ENCODE measurements around the gene ZFR2. TPM values are rescaled to one million over a fixed set of nuclear protein-coding genes. Genes with fewer than 3 reads are reported as not detected.

ZFR2 gene
- polyA plus RNA-seq, 1 of the 3 experiments (the other 2 are of a cell fraction): 0.44 TPM

DNA sequence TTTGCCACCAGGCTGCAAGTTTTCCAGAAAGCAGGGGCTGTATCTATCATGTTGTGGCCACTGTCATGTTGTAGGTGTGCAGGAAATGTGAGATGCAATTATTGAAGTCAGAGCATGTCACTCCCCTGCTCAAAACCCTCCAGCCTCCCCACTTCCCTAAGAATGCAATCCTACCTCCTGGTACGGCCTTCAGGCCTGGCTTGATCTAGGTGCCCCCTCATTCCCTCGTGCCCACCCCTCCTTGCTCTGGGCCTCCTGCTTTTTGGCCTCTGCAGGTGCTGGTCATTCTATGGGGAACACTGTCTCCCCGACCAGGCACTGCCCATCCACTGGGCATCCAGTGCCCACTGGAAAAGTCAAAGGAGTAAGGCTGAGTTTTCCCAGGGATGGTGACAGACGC lies 54.2 kb downstream of the ZFR2 start:
- H3K36me3 ChIP-seq (replicated peaks in 1 of 2; ENCODE audit: control insufficient read depth in 1 of 2, insufficient read depth in 2 of 2, low read length in 1 of 2): no peaks in the 10 kb centered on the region
- no peak for TF ChIP-seq NRF1 (IDR thresholded peaks at IDR 0.05; ENCODE audit: low read depth, low read length)
- no peak for TF ChIP-seq FOSL2 (IDR thresholded peaks at IDR 0.05; ENCODE audit: borderline replicate concordance, low read depth)
- TF ChIP-seq, protein P1, sequence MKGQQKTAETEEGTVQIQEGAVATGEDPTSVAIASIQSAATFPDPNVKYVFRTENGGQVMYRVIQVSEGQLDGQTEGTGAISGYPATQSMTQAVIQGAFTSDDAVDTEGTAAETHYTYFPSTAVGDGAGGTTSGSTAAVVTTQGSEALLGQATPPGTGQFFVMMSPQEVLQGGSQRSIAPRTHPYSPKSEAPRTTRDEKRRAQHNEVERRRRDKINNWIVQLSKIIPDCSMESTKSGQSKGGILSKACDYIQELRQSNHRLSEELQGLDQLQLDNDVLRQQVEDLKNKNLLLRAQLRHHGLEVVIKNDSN (IDR thresholded peaks at IDR 0.05; ENCODE audit: borderline replicate concordance, low read depth): no peak
- no peak for TF ChIP-seq GATA2 (CRISPR knock-in tag; IDR thresholded peaks at IDR 0.05)
- TF ChIP-seq MEF2A (IDR thresholded peaks at IDR 0.05; ENCODE audit: borderline replicate concordance, low read depth): no peak
- TF ChIP-seq, protein P2, sequence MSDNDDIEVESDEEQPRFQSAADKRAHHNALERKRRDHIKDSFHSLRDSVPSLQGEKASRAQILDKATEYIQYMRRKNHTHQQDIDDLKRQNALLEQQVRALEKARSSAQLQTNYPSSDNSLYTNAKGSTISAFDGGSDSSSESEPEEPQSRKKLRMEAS (IDR thresholded peaks at IDR 0.05; ENCODE audit: low read depth): no peak
- no peak for TF ChIP-seq FOXM1 (IDR thresholded peaks at IDR 0.05; ENCODE audit: low read depth)
- TF ChIP-seq EP300 (IDR thresholded peaks at IDR 0.05; ENCODE audit: borderline replicate concordance in 1 of 2, low read depth in 1 of 2, low read length in 1 of 2): no peak
- TF ChIP-seq RFX5 (IDR thresholded peaks at IDR 0.05; ENCODE audit: low read length): no peak
- TF ChIP-seq MXI1 (IDR thresholded peaks at IDR 0.05; ENCODE audit: low read depth, low read length): no peak
- no peak for TF ChIP-seq EZH2phosphoT487 (IDR thresholded peaks at IDR 0.05; ENCODE audit: borderline replicate concordance, low read depth)
- CTCF ChIA-PET: no interaction called here
- DNase-seq: no peak
- no peaks in the 10 kb centered on the region for H3K4me1 ChIP-seq (ENCODE audit: control insufficient read depth in 1 of 2, insufficient read depth in 2 of 2, low read depth in 1 of 2, low read length in 1 of 2)
- H3F3A ChIP-seq (replicated peaks; ENCODE audit: insufficient read depth): no peaks in the 10 kb centered on the region
- no peaks in the 10 kb centered on the region for H3K9me2 ChIP-seq
- no peaks in the 10 kb centered on the region for H3K79me2 ChIP-seq (ENCODE audit: insufficient read depth)
- no peaks in the 10 kb centered on the region for H4K20me1 ChIP-seq (ENCODE audit: insufficient read depth)
- 42% methylated on average over 4 of the region's 4 CpGs for WGBS (ENCODE audit: low lambda C conversion rate)
- no peaks in the 10 kb centered on the region for H3K9me3 ChIP-seq
- no peak overlapping the region for H3K9ac ChIP-seq
- POLR2A ChIA-PET: no interaction called here
- no peak overlapping the region for H3K27ac ChIP-seq (ENCODE audit: low read depth in 2 of 2, low read length in 1 of 2)
- no peak overlapping the region for H3K4me3 ChIP-seq (ENCODE audit: low read depth in 2 of 2, low read length in 1 of 2)
- no peak overlapping the region for H3K4me2 ChIP-seq
- no peaks in the 10 kb centered on the region for H3K27me3 ChIP-seq (ENCODE audit: insufficient read depth)
- no peak overlapping the region for H2AFZ ChIP-seq (ENCODE audit: low read depth)

DNA sequence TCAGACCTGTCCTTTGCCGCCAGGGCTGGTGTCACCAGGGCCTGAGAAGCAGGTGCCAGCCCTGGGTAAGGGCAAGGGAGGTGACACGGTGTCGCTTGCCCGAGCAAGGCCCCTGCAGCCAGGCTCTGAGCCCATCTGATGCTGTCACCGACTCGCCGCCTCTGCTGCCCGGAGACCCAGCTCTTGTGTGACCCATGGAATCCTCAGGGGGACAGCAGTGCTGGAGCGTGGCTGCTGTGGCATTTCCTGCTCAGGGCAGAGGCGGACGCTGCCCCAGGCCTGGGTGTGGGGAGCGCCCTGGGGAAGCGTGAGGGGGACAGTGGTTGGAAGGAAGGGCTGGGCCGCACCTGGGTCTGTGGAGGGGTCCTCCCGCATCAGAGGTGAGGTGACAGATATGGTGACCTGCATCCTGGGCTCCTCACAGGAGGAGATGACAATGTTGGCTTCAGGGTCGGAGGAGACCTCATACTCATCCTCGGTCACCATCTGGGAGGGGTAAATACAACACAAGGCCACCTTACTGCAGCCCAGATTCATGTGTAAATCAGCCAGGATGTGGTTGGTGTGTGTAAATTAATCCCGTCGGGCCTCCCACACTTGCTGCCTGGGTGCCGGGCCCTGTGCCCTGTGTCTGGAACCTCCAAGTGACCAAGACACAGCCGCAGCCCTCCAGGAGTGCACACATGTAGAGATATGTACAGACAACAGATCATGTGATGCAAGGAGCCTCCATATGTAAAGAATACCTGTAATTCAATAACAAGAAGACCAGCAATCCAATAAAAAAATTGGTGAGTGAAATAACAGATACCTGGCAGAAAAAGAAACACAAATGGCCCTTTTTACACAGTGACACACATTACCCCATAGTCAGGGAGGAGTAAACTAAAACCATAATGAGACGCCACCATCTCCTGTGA lies 55.1 kb downstream of the ZFR2 start:
- ChIA-PET CTCF (interaction anchor here (1.9 kb wide), 1 partner anchor 8 kb away, joined by 12 read pairs; no protein-coding TSS in a partner anchor), POLR2A (interaction anchor here (1.0 kb wide), 1 partner anchor 9 kb away, joined by 3 read pairs; no protein-coding TSS in a partner anchor)
- Histone ChIP-seq H2AFZ (ENCODE audit: low read depth) (no peak overlapping the region), H4K20me1 (ENCODE audit: insufficient read depth) (no peaks in the 10 kb centered on the region), H3K79me2 (ENCODE audit: insufficient read depth) (no peaks in the 10 kb centered on the region), H3K36me3 (replicated peaks in 1 of 2; ENCODE audit: control insufficient read depth in 1 of 2, insufficient read depth in 2 of 2, low read length in 1 of 2) (no peaks in the 10 kb centered on the region), H3K9me3 (no peaks in the 10 kb centered on the region), H3K4me1 (ENCODE audit: control insufficient read depth in 1 of 2, insufficient read depth in 2 of 2, low read depth in 1 of 2, low read length in 1 of 2) (no peaks in the 10 kb centered on the region), H3K9me2 (no peaks in the 10 kb centered on the region), H3K9ac (no peak overlapping the region), H3K4me2 (no peak overlapping the region), H3K27me3 (ENCODE audit: insufficient read depth) (no peaks in the 10 kb centered on the region), H3K4me3 (ENCODE audit: low read depth in 2 of 2, low read length in 1 of 2) (no peak overlapping the region), H3K27ac (ENCODE audit: low read depth in 2 of 2, low read length in 1 of 2) (no peak overlapping the region), H3F3A (replicated peaks; ENCODE audit: insufficient read depth) (no peaks in the 10 kb centered on the region)
- 84% methylated on average over 8 of the region's 22 CpGs for WGBS (ENCODE audit: low lambda C conversion rate)
- no peak for TF ChIP-seq NFIC (IDR thresholded peaks at IDR 0.05; ENCODE audit: borderline replicate concordance)
- no peak for TF ChIP-seq MEF2A (IDR thresholded peaks at IDR 0.05; ENCODE audit: borderline replicate concordance, low read depth)
- TF ChIP-seq, protein P3, sequence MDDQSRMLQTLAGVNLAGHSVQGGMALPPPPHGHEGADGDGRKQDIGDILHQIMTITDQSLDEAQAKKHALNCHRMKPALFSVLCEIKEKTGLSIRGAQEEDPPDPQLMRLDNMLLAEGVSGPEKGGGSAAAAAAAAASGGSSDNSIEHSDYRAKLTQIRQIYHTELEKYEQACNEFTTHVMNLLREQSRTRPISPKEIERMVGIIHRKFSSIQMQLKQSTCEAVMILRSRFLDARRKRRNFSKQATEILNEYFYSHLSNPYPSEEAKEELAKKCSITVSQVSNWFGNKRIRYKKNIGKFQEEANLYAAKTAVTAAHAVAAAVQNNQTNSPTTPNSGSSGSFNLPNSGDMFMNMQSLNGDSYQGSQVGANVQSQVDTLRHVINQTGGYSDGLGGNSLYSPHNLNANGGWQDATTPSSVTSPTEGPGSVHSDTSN (IDR thresholded peaks at IDR 0.05): no peak
- TF ChIP-seq, protein P2 (IDR thresholded peaks at IDR 0.05; ENCODE audit: low read depth): no peak
- TF ChIP-seq FOXJ3 (CRISPR knock-in tag; IDR thresholded peaks at IDR 0.05): no peak
- no peak for DNase-seq
